Right lobe of liver (tissue), 6 donors: ENCODE measurements around the gene SYT6. TPM values are rescaled to one million over a fixed set of nuclear protein-coding genes. Genes with fewer than 3 reads are reported as not detected.

ENCODE experiments used
- ATAC-seq, 4 donors: fragments of 200-7000 bp; cut with Tn5 transposase; one replicate each; pipeline ENCODE4 v1.9.1; 2020; ENCODE audit warnings: mild to moderate bottlenecking in 4 of 4, moderate library complexity in 4 of 4
- DNase-seq, 3 donors: peaks; one replicate each; pipeline ENCODE4 v3.0.0-alpha.2; 2020
- H3K27ac ChIP-seq, 3 donors: fragments of 200-600 bp; one replicate each; pipeline ENCODE4 v1.8.0; 2022
- H3K27me3 ChIP-seq, 2 donors: fragments of 200-600 bp; one replicate each; pipeline ENCODE4 v1.8.0; 2022
- H3K36me3 ChIP-seq, 4 donors: fragments of 200-600 bp; sonication (generic) in 1 of 4; one replicate each; pipeline versions ENCODE4 v1.5.1 to v1.8.0; 2017 to 2022; ENCODE audit warnings: control low read depth in 1 of 4
- H3K4me1 ChIP-seq, 4 donors: fragments of 200-600 bp; sonication (generic) in 1 of 4; one replicate each; pipeline versions ENCODE4 v1.5.1 to v1.8.0; 2017 to 2022; ENCODE audit warnings: control low read depth in 1 of 4
- H3K4me3 ChIP-seq, 3 donors: fragments of 200-600 bp; one replicate each; pipeline ENCODE4 v1.8.0; 2022
- H3K9me3 ChIP-seq, 4 donors: fragments of 200-600 bp; sonication (generic) in 1 of 4; one replicate each; pipeline versions ENCODE4 v1.5.1 to v1.8.0; 2017 to 2022; ENCODE audit warnings: control low read depth in 1 of 4
- CTCF ChIP-seq, 4 donors: fragments of 200-600 bp in 3 of 4; fragments of 450-650 bp in 1 of 4; IDR thresholded peaks; one replicate each; pipeline versions ENCODE4 v1.5.1 to v1.8.0; 2016 to 2022; ENCODE audit warnings: antibody characterized with exemption in 4 of 4, mild to moderate bottlenecking in 2 of 4
- POLR2A ChIP-seq: fragments of 450-650 bp; IDR thresholded peaks from one replicate; pipeline ENCODE4 v1.6.1; 2017; ENCODE audit warnings: antibody characterized with exemption, mild to moderate bottlenecking
- WGBS: methylation state at CpG from one replicate; pipeline ENCODE4 v1.1.6; 2018; ENCODE audit warnings: low coverage, low lambda C conversion rate; ENCODE audit not compliant: insufficient coverage; ENCODE audit errors: missing lambda C conversion rate; 5-methylcytosine and 5-hydroxymethylcytosine counted together
- intact Hi-C, 2 donors: fragments of 100-400 bp; cut with DNase I; formaldehyde crosslinking; loops; one replicate each; pipeline versions ENCODE4 v1.11.2 to v1.14.1; 2022
- total RNA-seq, 6 experiments: library from RNA; depleted of rRNA in 2 of 6; stranded (reverse); fragments of >200 nt in 2 of 6; fragmentation: NEBNext Ultra II Directional in 3 of 6; extraction: Animal tissue kit (Norgen Biotek cat#: 25700) in 3 of 6; gene quantifications; one replicate each; pipeline versions ENCODE4 v1.1.0 to v1.2.4, GENCODE V29; 2016 to 2023
- donor health status: DM: no; HTN: yes; CAD: no.
- donor health status: DM: no; HTN: no; CAD: no.
- donor health status: DM: no; HTN: no; CAD: no.
- donor health status: DM: no; HTN: yes; CAD: no.
- donor health status: DM: no; HTN: yes; CAD: no.

Gene SYT6
- total RNA-seq, 6 experiments from 2014 or later = not detected

- no peaks in the 10 kb centered on the region for H3K9me3 ChIP-seq
- H3K27ac ChIP-seq = no peak overlapping the region
- intact Hi-C loops = no loop called here
- no peak for DNase-seq
- 62% methylated on average over 3 of the region's 4 CpGs for WGBS
- TF ChIP-seq CTCF (IDR thresholded peaks at IDR 0.05) (no peak), POLR2A (no peak)
- H3K27me3 ChIP-seq = no peaks in the 10 kb centered on the region
- H3K4me1 ChIP-seq = no peaks in the 10 kb centered on the region
- no peak overlapping the region for H3K4me3 ChIP-seq
- ATAC-seq = peak in 2 of 4 donors; percentile 17 to 32
- no peaks in the 10 kb centered on the region for H3K36me3 ChIP-seq
Measured at GRCh38 chr1:114040273-114041015, 113.2 kb downstream of the SYT6 start.

Other genes with a start within 250 kb of the SYT6 start
- gene AP4B1, start 249.1 kb downstream of the SYT6 start, total RNA-seq = 1 to 10 TPM; 6.0 to 9.0 (median 7.0) TPM
- 1 to 10 TPM; 1.6 to 3.3 (median 1.9) TPM for gene DCLRE1B, start 248.5 kb downstream of the SYT6 start, total RNA-seq
- gene HIPK1, start 224.5 kb downstream of the SYT6 start, total RNA-seq = 10 to 100 TPM; 19.0 to 29.6 (median 23.5) TPM
- gene OLFML3, start 174.4 kb downstream of the SYT6 start, total RNA-seq = 10 to 100 TPM in 1 of 6 experiments, 1 to 10 TPM in 5; 1.8 to 13.8 (median 6.6) TPM